ENCODE measurements around the gene PPARG. TPM values are rescaled to one million over a fixed set of nuclear protein-coding genes. Genes with fewer than 3 reads are reported as not detected.

PPARG gene
- total and polyA plus RNA-seq, 2 of the 13 experiments (the other 11 are each of a cell fraction or from before 2014, with no cell fraction given): 13.9 to 58.3 TPM

DNA sequence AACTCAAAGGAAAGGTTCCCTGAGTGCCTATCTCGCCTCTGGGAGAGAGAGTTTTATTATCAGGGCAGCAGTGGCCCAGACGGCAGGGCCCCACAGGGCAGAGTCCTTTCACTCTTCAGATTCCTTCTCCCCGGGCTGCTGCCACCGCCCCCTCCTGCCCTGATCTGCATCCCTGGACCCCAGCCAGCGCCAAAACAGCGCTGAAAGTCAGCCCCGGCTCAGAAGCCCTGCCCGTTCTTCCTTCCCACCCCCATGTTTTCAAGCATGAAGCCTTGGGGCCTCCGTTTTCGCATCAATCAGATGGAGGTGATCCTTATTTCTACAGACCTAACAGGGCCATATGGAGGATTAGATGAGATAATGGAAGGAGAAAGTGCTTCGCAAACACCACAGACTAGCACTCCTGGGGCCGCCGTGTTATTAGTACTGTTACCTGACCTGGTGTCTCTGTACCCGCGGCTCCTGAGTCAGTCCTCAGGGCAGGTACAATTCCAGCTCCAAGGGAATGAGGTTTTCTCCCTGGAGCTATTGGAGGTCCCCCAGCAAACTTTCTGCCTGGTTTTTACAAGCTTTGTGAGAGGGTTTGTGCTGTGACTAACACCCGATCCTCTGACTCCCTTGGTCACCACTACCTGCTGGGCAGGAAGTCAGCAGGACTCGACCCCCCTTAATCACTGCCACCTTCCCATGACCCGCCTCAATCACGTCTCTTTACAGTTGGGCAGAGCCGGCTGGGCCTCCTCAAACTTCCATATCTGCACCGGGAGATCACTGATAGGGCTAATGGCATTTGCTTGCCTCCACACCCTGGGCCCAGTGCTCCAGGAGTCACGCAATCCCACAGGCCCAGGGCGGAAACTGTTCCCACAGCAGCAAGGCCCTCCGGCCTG lies 156.0 kb downstream of the PPARG start (continued):
- TF ChIP-seq, protein P1, sequence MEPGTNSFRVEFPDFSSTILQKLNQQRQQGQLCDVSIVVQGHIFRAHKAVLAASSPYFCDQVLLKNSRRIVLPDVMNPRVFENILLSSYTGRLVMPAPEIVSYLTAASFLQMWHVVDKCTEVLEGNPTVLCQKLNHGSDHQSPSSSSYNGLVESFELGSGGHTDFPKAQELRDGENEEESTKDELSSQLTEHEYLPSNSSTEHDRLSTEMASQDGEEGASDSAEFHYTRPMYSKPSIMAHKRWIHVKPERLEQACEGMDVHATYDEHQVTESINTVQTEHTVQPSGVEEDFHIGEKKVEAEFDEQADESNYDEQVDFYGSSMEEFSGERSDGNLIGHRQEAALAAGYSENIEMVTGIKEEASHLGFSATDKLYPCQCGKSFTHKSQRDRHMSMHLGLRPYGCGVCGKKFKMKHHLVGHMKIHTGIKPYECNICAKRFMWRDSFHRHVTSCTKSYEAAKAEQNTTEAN (CRISPR knock-in tag; conservative IDR thresholded peaks at IDR 0.05): peak; percentile 29; the same call in 1 of the 2 replicates
- TF ChIP-seq ZNF354B (CRISPR knock-in tag; IDR thresholded peaks at IDR 0.05) (no peak), PTBP1 (IDR thresholded peaks at IDR 0.05; ENCODE audit: low read depth, low read length, poor library complexity, severe bottlenecking) (no peak), ZNF83 (CRISPR knock-in tag; IDR thresholded peaks at IDR 0.05; ENCODE audit: borderline replicate concordance) (no peak), CHD2 (IDR thresholded peaks at IDR 0.05; ENCODE audit: low read depth, low read length) (no peak), ZIK1 (CRISPR knock-in tag; IDR thresholded peaks at IDR 0.05; ENCODE audit: borderline replicate concordance, low read depth) (0 out of 2 replicates have a peak, but pooled peaks have one; percentile 47), RFXANK (CRISPR knock-in tag; IDR thresholded peaks at IDR 0.05) (no peak), ZKSCAN5 (CRISPR knock-in tag; IDR thresholded peaks at IDR 0.05) (no peak), SKI (IDR thresholded peaks at IDR 0.05; ENCODE audit: partially characterized antibody) (no peak), KLF15 (CRISPR knock-in tag; IDR thresholded peaks at IDR 0.05; ENCODE audit: borderline replicate concordance) (no peak), PHF8 (CRISPR knock-in tag; IDR thresholded peaks at IDR 0.05) (peak; percentile 49; the same call in 1 of the 2 replicates), SMAD1 (CRISPR knock-in tag; IDR thresholded peaks at IDR 0.05; ENCODE audit: borderline replicate concordance, low read depth) (no peak), KAT7 (CRISPR knock-in tag; IDR thresholded peaks at IDR 0.05; ENCODE audit: borderline replicate concordance) (no peak), MZF1 (CRISPR knock-in tag; IDR thresholded peaks at IDR 0.05; ENCODE audit: borderline replicate concordance) (no peak), HDAC1 (CRISPR knock-in tag; IDR thresholded peaks at IDR 0.05) (peak; percentile 82), TARDBP (CRISPR knock-in tag; IDR thresholded peaks at IDR 0.05) (no peak; the same call in 1 of the 2 replicates), EP300 (IDR thresholded peaks at IDR 0.05; ENCODE audit: low read depth in 2 of 2, low read length in 2 of 2) (peak; percentile 19 to 64; a peak in 3 of 4 replicates), EP300 (CRISPR knock-in tag; IDR thresholded peaks at IDR 0.05; ENCODE audit: borderline replicate concordance) (no peak; the same call in 1 of the 2 replicates), BORCS8-MEF2B (CRISPR knock-in tag; IDR thresholded peaks at IDR 0.05) (no peak), ELF4 (CRISPR knock-in tag; IDR thresholded peaks at IDR 0.05; ENCODE audit: borderline replicate concordance) (no peak)
- TF ChIP-seq, protein P2, sequence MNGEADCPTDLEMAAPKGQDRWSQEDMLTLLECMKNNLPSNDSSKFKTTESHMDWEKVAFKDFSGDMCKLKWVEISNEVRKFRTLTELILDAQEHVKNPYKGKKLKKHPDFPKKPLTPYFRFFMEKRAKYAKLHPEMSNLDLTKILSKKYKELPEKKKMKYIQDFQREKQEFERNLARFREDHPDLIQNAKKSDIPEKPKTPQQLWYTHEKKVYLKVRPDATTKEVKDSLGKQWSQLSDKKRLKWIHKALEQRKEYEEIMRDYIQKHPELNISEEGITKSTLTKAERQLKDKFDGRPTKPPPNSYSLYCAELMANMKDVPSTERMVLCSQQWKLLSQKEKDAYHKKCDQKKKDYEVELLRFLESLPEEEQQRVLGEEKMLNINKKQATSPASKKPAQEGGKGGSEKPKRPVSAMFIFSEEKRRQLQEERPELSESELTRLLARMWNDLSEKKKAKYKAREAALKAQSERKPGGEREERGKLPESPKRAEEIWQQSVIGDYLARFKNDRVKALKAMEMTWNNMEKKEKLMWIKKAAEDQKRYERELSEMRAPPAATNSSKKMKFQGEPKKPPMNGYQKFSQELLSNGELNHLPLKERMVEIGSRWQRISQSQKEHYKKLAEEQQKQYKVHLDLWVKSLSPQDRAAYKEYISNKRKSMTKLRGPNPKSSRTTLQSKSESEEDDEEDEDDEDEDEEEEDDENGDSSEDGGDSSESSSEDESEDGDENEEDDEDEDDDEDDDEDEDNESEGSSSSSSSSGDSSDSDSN (CRISPR knock-in tag; IDR thresholded peaks at IDR 0.05): peak; percentile 45; the same call in 1 of the 2 replicates
- TF ChIP-seq, protein P3, sequence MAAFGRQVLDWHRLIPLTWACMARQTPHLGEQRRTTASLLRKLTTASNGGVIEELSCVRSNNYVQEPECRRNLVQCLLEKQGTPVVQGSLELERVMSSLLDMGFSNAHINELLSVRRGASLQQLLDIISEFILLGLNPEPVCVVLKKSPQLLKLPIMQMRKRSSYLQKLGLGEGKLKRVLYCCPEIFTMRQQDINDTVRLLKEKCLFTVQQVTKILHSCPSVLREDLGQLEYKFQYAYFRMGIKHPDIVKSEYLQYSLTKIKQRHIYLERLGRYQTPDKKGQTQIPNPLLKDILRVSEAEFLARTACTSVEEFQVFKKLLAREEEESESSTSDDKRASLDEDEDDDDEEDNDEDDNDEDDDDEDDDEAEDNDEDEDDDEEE (CRISPR knock-in tag; IDR thresholded peaks at IDR 0.05): no peak
- TF ChIP-seq, protein P4, sequence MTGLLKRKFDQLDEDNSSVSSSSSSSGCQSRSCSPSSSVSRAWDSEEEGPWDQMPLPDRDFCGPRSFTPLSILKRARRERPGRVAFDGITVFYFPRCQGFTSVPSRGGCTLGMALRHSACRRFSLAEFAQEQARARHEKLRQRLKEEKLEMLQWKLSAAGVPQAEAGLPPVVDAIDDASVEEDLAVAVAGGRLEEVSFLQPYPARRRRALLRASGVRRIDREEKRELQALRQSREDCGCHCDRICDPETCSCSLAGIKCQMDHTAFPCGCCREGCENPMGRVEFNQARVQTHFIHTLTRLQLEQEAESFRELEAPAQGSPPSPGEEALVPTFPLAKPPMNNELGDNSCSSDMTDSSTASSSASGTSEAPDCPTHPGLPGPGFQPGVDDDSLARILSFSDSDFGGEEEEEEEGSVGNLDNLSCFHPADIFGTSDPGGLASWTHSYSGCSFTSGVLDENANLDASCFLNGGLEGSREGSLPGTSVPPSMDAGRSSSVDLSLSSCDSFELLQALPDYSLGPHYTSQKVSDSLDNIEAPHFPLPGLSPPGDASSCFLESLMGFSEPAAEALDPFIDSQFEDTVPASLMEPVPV (CRISPR knock-in tag; IDR thresholded peaks at IDR 0.05): no peak

All from HepG2 (cell line).